GM19193 (cell line): ENCODE measurements around the gene BOD1.

Source experiments
- POLR2A ChIP-seq: IDR thresholded peaks from 4 replicates; pipeline ENCODE4 v1.6.1; 2011; ENCODE audit not compliant: insufficient read depth, insufficient read length; ENCODE audit errors: extremely low read depth

Gene BOD1

DNA sequence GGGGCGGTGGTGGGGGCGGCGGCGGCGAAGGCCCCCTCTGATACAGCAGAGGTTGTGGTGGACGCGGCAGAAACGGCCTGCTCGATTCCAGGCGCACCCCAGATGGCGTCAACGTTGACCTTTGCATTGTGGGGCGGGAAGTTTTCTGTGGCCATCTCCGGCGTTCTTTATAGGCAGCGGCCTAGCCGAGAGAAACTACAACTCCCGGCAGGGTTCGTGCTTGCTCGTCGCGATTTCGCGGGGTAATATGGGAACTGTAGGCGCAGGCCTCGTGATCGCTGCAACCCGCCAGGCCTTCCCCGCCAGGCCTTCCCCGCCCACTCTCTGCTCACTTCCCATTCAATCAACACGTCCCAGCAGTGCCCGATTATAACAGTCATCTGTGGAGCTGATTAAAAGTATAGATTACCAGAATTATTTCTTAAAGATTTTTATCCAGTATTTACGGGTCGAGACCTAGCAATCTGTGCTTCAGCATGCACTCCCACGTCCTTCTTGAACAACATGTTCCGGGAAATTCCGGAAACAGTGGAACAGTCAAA is at the start of gene BOD1:
BOD1 (minus strand) TSS at position 74 of the 542 bp plus-strand sequence. CDS start 214 bp downstream, outside the sequence.
- no peak for TF ChIP-seq POLR2A

DNA sequence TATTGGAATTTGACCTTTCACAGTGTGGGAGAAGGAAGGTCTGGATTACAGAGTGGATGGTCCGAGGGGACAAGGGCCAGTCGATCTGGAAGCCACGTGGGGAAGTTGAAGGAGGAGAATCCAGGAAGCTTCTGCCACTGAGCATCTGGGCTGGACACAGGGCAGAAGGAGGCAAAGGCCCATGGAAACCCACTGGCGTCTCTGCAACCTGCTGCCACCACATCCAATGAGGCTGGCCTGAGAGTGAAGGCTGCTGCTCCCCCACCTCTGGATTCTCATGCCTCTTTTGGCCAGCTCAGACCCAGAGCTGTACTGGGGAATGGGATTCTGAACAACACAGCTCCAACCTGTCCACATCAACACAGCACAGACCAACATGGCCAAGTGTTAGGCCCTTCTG is 48.9 kb upstream of the BOD1 start:
- no peak for TF ChIP-seq POLR2A

DNA sequence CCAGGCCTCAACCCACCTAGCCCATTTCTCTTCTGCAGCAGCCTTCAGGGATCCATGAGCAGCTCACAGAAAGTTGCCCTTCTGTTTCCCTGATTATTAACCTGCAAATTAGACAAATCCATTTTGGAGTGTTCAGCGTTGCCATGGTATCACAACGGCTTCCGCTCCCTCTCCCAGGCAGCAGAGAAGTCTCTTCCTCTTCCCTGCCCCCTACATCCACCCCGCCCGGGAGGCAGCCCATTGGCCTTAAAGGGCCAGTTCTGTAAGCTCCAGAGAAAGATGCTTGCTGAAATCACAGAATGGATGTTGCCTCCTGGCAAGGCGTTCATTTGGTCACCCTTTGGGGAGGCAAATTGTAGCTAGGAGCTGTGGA is 47.7 kb upstream of the BOD1 start:
- TF ChIP-seq POLR2A, result no peak

DNA sequence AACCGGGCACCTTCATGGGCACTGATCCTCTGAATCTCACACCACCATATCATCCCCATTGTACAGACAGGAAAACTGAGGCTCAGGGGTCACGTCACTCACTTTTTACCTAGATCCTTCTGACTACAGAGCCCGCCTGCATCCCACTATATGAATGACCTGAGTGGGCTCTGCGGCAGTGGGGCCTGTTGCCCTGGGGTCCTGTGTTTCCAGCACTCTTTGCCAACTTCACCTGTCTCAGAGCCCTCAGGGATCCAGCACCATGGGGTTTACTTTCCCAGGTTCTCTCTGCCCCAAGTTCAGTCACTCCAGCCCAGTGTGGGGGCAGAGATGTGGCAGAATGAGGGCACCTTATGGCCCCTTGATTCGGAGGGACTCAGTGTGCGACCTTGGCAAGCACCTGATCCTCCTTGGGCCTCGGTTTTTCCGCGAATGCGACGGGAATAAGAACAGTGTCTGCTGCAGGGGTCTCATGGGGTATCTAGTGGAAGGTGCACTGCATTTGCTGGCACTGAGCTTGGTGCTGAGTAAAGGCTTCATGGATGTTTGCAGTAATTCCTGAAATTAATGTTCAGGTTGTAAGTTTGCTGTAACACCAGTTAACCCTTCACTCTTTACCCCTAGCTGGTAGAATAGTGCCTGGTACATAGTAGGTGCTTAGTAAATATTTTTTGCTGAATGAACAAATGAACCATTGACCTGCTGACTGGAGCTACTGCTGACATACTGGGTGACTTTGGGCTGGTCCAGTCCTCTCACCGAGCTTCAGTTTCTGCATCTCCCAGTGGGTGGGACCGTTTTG is 47.1 kb upstream of the BOD1 start:
- TF ChIP-seq POLR2A, result no peak

DNA sequence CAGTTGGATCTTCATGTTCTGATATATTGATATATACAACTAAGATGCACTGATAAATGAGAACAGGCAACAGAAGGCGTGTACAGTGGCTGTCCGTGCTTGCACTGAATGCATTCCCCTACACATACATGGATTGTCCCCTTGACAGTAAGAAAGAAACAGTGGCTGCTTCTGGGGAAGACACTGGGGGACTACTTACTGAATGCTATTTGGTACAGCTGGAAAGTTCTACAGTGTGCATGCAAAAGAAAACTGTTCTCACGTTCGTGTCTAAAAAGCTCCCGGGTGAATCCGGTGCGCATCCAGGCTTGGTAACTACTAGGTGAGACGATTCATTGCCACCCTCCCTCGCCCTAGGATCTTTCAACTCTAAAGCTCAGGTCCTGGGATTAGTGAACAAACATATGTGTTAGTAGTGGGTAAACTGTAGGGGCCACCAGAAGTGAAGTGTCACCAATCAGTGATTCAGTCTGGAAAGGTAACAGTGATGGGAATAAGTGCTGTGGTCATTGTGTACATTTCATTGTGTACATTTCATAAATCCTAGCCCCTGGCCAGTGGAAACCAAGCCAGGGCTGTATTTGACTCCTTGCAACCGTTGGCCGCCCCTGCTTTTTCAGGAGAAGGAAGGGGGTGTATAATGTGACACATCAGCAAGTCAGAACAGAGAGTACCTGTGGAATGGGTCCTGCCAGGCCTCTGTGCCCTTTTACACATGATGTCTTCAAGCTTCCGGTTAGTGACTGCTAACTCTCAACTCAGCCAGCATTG is 46.3 kb upstream of the BOD1 start:
- TF ChIP-seq POLR2A, result no peak

DNA sequence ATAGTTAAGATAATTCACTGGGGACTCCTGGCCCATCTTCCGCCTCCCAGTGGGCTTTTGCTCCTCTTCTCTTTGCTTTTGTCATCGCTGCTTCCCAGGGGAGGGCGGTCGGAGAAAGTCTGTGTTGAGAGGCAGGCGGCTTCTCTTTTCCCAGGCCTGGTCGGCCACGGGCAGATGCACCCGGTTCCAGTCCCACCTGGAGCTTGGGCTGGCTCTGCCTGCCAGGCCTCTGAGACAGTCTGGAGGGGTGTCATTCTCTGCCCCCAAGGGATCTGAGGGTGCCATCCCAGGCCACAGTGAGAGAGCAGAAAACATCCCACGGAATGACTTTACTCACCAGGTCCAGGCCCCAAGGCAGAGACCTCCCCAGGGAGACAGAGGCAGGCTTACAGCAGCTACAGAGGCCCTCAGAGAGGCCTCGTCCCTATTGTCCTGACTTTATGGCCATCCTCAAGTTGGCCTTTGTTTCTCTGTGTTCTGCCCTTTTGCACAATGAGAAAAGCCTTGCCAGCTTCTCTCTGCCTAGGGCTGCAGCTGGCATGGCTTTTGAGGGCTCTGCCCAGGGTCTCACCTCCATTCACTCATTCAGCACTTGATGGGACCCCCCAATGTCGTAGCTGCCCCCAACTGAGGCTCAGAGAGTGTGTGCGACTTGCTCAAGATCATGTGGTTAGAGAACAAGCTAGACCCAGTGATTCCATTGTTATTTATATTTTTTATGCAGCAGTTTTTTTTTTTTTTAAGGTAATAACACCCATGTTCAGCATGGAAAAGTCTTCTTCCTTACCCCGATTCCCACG is 44.2 kb upstream of the BOD1 start:
- no peak for TF ChIP-seq POLR2A

DNA sequence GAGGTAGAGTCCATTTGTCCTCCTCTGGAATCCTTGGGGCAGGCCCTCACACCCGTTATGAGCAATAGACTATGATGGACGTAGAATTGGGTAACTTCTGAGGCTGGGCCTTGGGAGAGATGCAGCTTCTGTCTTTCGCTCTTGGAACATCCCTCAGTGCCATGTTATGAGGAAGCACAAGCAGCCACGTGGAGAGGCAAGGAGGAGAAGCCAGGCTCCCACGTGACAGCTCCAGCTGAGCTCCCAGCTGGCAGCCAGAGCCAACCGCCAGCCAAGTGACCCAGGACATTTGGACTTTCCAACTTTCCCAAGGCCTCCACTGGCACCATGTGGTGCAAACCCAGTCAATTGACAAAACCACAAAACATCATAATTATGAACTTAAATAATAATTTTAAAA is 43.0 kb upstream of the BOD1 start:
- no peak for TF ChIP-seq POLR2A

DNA sequence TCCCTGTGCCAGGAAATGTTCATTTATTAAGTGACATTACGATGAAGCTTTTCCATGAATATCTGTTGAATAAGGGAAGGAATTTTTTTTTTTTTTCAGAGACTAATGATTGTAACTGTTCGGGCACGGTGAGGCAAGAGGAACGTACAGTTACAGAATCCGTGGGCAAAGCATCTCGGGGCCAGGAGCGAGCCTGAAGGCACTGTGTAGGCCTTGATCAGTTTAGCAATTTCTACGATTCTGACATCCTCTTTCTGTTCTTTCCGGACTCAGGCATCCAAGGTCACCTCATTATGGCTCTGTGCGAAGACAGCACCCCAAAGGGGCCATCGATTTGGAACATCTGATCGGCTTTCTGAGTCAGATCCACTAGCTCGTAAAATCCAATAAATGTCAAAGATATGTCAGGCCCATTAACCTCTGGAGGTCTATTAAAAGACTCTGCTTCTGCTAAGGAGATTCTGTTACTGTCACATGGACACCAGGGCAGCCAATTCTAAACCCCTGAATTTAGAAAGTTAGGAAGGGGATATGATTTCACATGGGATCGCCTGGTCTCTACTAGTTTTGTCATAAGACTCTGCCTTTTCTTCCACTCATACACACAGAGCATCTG is 41.4 kb upstream of the BOD1 start:
- no peak for TF ChIP-seq POLR2A

DNA sequence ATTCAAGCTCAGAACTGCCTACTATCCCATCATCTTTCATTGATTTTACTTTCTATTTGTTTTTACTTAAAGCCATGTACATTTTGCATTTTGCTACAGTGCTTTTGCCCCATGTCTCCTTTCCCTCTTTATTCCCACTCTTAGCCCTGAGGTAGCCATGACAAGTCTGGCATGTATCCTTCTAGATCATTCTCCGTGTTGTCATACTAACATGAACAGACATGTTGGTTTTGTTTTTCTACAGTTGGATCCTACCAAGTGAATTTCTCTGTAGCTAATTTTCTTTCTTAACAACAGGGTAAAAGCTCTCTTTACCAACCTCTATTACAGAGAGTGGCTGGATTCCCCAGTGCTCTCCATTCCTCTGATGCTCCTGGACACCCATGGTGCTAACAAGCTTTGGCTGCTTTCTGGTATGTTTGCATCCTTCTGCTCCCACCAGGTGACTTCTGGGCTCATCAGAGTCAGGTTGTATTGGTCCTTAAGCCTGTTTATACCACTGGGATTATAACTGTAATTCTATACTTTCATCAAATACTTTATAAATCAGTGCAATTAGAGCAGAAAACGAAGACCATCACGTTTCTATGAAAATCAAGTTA is 38.8 kb upstream of the BOD1 start:
- TF ChIP-seq POLR2A, result no peak

DNA sequence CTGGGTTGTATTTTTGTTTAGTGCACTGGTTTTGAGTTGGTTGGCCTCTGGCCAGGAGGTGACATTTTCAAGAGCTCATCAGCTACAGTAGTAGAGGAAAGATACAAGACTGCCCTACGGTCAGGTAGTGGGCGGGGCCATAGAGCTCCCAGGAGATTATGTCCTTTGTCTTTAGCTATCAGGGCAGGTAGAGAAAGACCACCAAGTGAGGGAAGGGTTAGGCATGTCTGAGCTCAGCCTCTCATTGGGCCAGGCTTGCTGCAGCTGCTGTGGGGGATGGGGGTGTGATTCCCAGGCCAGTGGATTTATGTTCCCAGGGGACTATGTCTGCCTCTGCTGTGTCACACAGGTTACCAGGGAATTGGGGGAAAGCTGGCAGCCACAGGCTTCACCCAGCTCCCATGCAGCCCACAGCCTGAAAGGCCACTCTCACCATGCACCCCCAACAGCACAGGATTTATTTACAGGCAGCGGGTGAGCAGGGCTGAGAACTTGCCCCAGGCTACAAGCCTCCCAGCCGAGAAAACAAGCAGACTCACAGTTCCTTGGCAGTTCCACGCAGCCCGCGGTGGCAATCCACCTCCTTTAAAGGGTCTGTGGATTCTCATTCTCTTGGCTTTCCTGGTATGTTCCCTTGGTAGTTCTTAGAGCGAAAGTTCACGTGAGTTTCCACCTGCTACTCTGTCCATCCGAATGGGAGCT is 37.5 kb upstream of the BOD1 start:
- no peak for TF ChIP-seq POLR2A

DNA sequence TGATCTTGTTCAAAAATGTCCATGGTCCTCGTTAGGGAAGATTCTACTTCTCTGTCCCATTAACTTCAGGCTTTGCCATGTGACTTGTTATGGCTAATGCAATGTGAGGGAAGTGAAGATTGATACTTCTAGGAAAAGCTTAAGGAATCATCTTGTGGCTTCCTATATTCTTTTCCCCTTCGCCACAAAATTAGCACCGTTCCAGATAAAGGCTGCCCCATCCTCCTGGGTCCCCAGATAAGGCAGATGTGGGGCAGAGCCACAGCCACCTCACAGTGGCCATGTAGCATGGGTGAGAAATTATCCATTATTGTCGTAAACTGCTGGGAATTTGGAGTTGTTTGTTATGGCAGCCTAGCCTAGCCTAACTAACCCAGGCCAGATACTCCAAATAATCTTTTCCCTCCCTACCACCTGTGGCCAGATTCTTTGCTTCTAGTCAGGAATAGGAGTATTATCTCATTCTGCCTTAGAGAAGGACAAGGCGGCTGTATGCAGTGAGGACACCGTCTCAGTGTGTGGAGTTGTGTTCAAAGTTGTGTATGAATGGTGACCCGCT is 31.9 kb upstream of the BOD1 start:
- TF ChIP-seq POLR2A, result no peak

DNA sequence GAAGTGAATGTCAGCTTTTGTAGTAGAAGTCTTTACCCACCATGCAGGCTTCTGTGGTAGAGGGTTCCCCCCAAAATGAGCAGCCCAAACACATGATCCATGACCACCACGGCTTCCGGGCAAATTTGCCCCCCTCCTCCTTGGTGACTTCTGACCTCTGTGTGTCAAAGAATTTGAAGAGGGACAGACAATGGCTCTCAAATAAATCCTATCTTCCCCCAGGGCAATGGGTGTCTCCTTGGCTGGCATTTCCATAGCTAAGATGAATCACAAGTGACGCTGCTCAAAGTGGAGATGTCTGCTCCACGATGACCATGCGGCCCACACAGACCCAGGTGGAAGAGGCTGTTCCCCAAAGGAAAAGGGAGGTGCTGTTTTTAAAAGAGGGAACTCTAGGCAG is 30.2 kb upstream of the BOD1 start:
- no peak for TF ChIP-seq POLR2A

DNA sequence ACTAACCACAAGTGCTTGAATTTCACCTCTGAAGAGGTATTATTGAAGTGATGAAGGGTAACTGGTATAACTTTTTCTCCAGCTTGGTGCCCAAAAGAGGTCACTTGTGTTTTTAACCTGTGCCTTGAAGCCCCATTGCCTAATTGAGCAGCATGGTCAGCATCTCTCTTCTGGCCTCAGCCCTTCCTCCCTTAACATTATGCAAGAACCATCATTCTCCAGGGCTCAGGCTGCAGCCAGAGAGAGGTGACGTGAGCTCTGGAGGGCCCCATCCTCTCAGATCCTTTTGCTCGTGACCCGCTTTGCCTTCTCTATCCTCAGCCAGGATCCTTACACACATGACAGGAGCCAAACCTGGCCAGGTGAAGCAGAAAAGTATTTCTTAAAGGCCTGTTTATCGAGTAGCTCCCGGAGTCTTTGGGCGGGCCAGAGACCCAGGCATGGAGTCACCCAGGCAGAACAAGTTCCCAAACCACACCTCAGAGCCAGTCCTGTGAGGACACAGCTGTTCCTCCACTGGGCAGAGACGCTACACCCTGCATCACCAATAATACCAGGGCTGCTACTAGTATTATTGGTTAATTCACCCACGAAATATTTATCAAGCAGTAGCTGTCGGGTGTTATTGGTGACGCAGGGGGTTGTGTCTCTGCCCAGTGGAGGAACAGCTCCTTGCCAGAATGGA is 29.6 kb upstream of the BOD1 start:
- no peak for TF ChIP-seq POLR2A

DNA sequence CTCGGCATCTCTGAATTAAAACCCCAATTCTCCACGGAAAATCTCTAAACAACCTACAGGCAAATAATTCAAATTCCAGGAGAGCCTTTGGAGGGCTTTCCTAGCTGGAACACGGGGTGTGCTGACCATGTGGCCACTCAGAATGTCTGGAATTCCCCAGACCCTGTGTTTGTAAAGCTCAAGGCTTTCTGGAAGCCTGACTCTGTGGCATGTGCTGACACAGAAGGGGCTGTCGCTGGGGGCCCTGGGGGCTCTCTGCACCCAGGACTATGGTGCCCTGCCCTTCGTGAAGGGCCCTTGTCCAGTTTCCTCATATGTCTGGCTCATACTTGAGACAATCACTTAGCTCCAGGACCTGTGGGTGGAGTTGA is 29.0 kb upstream of the BOD1 start:
- no peak for TF ChIP-seq POLR2A
